Astrocyte of the cerebellum (primary cell): ENCODE measurements around the gene ARIH2.

Experiments used
- DNase-seq: peaks from one replicate; pipeline ENCODE4 v3.0.0-alpha.2; 2011; ENCODE audit warnings: low read depth
- H3K4me3 ChIP-seq: 2 replicates; pipeline ENCODE4 v1.5.1; 2011; ENCODE audit warnings: mild to moderate bottlenecking, low read depth, low read length, moderate library complexity
- in situ Hi-C: cut with HindIII; loops from 2 replicates; pipeline ENCODE4 v1.10.0; 2017; ENCODE audit warnings: low sequenced_read_pairs
- TF ChIP-seq, protein P1 (sequence below): IDR thresholded peaks from 2 replicates; pipeline ENCODE4 v1.5.1; 2012; ENCODE audit warnings: low read length, low read depth, moderate library complexity, mild to moderate bottlenecking; ENCODE audit errors: missing control alignments

Gene ARIH2

DNA sequence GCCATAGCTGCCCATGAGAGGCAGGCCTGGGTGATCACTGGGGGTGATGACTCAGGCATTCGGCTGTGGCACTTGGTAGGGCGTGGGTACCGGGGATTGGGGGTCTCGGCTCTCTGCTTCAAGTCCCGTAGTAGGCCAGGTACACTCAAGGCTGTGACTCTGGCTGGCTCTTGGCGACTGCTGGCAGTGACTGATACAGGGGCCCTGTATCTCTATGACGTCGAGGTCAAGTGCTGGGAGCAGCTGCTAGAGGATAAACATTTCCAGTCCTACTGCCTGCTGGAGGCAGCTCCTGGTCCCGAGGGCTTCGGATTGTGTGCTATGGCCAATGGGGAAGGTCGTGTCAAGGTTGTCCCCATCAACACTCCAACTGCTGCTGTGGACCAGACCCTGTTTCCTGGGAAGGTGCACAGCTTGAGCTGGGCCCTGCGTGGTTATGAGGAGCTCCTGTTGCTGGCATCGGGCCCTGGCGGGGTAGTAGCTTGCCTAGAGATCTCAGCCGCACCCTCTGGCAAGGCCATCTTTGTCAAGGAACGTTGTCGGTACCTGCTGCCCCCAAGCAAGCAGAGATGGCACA, 93.9 kb downstream of the ARIH2 start:
- DNase-seq: no peak
- TF ChIP-seq, protein P1, sequence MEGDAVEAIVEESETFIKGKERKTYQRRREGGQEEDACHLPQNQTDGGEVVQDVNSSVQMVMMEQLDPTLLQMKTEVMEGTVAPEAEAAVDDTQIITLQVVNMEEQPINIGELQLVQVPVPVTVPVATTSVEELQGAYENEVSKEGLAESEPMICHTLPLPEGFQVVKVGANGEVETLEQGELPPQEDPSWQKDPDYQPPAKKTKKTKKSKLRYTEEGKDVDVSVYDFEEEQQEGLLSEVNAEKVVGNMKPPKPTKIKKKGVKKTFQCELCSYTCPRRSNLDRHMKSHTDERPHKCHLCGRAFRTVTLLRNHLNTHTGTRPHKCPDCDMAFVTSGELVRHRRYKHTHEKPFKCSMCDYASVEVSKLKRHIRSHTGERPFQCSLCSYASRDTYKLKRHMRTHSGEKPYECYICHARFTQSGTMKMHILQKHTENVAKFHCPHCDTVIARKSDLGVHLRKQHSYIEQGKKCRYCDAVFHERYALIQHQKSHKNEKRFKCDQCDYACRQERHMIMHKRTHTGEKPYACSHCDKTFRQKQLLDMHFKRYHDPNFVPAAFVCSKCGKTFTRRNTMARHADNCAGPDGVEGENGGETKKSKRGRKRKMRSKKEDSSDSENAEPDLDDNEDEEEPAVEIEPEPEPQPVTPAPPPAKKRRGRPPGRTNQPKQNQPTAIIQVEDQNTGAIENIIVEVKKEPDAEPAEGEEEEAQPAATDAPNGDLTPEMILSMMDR: no peak
- in situ Hi-C loops: no loop called here

DNA sequence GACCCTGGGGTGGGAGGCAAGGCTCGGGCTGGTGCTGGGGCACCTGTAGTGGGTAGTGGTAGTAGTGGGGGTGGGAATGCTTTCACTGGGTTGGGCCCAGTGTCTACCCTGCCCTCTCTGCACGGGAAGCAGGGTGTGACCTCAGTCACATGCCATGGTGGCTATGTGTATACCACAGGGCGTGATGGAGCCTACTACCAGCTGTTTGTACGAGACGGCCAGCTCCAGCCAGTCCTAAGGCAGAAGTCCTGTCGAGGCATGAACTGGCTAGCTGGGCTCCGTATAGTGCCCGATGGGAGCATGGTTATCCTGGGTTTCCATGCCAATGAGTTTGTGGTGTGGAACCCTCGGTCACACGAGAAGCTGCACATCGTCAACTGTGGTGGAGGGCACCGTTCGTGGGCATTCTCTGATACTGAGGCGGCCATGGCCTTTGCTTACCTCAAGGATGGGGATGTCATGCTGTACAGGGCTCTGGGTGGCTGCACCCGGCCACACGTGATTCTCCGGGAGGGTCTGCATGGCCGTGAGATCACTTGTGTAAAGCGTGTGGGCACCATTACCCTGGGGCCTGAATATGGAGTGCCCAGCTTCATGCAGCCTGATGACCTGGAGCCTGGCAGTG, 94.6 kb downstream of the ARIH2 start:
- TF ChIP-seq, protein P1: no peak
- in situ Hi-C loops: no loop called here

More for the DNA sequence above, 93.9 kb downstream of the ARIH2 start:
- no peak overlapping the region for H3K4me3 ChIP-seq

DNA sequence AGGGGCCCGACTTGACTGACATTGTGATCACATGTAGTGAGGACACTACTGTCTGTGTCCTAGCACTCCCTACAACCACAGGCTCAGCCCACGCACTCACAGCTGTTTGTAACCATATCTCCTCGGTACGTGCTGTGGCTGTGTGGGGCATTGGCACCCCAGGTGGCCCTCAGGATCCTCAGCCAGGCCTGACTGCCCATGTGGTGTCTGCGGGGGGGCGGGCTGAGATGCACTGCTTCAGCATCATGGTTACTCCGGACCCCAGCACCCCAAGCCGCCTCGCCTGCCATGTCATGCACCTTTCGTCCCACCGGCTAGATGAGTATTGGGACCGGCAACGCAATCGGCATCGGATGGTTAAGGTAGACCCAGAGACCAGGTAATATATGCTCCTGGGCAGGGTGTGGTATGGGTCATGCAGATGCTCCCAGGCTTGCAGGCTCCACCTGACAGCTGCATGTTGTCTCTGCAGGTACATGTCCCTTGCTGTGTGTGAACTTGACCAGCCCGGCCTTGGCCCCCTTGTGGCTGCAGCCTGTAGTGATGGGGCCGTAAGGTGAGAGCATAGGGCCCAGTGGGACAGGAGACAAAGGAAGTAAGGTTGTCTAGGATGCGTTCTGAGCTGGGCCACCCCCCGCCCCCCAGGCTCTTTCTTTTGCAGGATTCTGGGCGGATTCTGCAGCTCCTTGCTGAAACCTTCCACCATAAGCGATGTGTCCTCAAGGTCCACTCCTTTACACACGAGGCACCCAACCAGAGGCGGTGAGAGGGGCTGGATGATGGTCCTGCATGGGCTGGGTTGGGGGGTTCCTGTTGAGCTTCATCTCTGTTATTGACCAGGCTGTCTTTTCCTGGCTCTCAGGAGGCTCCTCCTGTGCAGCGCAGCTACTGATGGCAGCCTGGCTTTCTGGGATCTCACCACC, 95.4 kb downstream of the ARIH2 start:
- TF ChIP-seq, protein P1: peak; percentile 79
- no peak for DNase-seq
- in situ Hi-C loops: no loop called here
- no peak overlapping the region for H3K4me3 ChIP-seq

More for the DNA sequence above, 94.6 kb downstream of the ARIH2 start:
- DNase-seq: no peak
- H3K4me3 ChIP-seq: no peak overlapping the region

DNA sequence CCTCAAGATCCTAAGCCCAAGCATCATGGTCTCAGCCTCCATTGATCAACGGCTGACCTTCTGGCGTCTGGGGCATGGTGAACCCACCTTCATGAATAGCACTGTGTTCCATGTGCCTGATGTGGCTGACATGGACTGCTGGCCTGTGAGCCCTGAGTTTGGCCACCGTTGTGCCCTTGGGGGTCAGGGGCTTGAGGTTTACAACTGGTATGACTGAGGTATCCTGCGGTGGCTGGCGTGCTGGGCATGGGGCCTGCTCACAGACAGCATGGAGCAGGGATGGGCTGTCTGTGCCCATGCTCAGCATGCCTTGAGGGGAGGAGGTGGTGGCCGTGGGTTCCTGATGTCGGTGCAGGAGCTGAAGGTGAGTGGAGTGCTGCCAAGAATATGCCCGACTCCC, 96.4 kb downstream of the ARIH2 start:
- no peak for DNase-seq
- TF ChIP-seq, protein P1: no peak
- in situ Hi-C loops: no loop called here
- H3K4me3 ChIP-seq: no peak overlapping the region

DNA sequence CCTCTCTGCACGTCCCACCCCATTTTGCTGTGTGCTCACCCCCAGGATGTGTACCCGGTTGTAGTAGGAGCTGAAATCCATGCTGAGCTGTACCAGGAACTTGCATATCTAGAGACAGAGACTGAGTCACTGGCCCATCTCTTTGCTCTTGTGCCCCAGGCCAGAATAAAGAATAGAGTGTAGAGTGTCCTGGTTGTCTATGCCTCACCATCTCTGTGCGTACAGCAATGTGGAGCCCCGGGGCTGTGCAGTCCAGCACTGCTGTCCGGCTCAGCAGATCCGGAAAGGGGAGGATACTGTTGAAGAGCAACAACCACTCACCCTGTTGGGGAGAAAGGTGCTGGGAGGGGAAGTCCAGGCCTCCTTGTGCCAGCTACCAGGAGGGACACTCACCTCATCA, 97.1 kb downstream of the ARIH2 start:
- TF ChIP-seq, protein P1: no peak
- DNase-seq: no peak
- in situ Hi-C loops: no loop called here
- H3K4me3 ChIP-seq: no peak overlapping the region

DNA sequence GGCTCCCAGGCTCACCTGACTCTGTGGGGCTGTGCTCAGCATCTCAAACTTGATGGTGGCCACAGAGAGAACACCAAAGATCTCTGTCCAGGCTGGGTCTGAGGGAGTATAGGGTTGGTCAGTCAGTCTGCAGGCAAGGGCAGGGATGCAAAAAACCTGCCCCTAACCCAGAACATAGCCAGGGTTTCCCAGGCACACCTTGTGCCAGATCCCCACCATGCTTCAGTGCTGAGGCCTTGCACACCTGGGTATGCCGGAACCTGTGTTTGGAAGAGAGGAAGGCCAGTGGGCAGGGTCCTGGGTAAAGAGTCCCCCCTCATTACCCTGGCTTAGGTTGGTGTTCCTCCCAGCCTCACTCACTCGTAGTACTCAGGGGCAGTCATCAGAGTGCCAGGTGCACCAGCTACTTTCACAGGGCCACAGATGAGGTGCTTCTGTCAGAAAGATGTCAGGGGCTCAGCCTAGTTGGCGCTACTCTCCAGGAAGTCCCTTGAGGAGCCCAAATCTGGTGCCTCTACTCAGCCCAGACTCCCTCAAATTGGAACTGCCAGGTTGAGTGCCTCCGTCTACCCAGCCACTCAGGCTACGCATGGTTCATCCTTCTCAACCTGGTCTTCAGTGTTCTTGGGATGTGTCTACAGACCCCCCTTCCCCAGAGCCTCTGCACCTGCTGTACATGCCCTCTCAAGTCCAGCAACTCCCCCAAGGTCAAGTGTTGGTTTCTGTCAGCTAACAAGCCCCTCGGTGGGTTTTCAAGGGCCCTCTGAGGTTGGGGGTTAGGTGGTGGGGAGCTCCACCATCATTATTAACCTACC, 98.0 kb downstream of the ARIH2 start:
- no peak for DNase-seq
- TF ChIP-seq, protein P1: no peak
- no peak overlapping the region for H3K4me3 ChIP-seq
- in situ Hi-C loops: no loop called here
